H1 (cell line): ENCODE results near the gene PDZD2. TPM values are rescaled to one million over a fixed set of nuclear protein-coding genes. Genes with fewer than 3 reads are reported as not detected.

Experiments
- CTCF ChIA-PET: fragments of 300-600 bp; sonication (Branson Sonifier 250); formaldehyde crosslinking; loops from one replicate; lab custom pipeline; 2021; ENCODE audit not compliant: partially characterized antibody; lab: Charles Lee
- POLR2A ChIA-PET: fragments of 300-600 bp; sonication (Branson Sonifier 250); formaldehyde crosslinking; loops from one replicate; lab custom pipeline; 2021; ENCODE audit warnings: inconsistent platforms; ENCODE audit not compliant: partially characterized antibody; lab: Charles Lee
- DNase-seq, 2 experiments: peaks; one replicate each; pipeline versions ENCODE4 v3.0.0 to v3.0.0-alpha.2; 2010 to 2022; ENCODE audit warnings: low spot score in 2 of 2, low read depth in 1 of 2, mixed read lengths in 1 of 2
- FAIRE-seq: peaks from 2 replicates; lab custom pipeline; 2011; peaks lifted over from hg19 to GRCh38; lab: Jason Lieb, UNC
- H2AFZ ChIP-seq: 2 replicates; pipeline ENCODE4 v1.8.1; 2012; ENCODE audit warnings: low read length, inconsistent platforms
- H2AK5ac ChIP-seq: 2 replicates; pipeline ENCODE4 v1.6.1; 2013; ENCODE audit warnings: low read depth, low read length
- H2BK120ac ChIP-seq: replicated peaks from 2 replicates; pipeline ENCODE3; 2013; ENCODE audit warnings: low read depth, low read length, inconsistent platforms
- H2BK12ac ChIP-seq: 2 replicates; pipeline ENCODE4 v1.6.1; 2013; ENCODE audit warnings: low read depth, low read length
- H2BK15ac ChIP-seq: 2 replicates; pipeline ENCODE4 v1.6.1; 2013; ENCODE audit warnings: low read length
- H2BK20ac ChIP-seq: 2 replicates; pipeline ENCODE4 v1.6.1; 2013; ENCODE audit warnings: low read length
- H2BK5ac ChIP-seq: 2 replicates; pipeline ENCODE4 v1.6.1; 2013; ENCODE audit warnings: low read depth, low read length
- H3K14ac ChIP-seq: 2 replicates; pipeline ENCODE4 v1.6.1; 2013; ENCODE audit warnings: inconsistent platforms; ENCODE audit not compliant: insufficient read length
- H3K18ac ChIP-seq: 2 replicates; pipeline ENCODE4 v1.6.1; 2013; ENCODE audit warnings: low read length; ENCODE audit errors: extremely low read depth
- H3K23ac ChIP-seq: 2 replicates; pipeline ENCODE4 v1.6.1; 2013; ENCODE audit warnings: inconsistent platforms; ENCODE audit not compliant: insufficient read length
- H3K23me2 ChIP-seq: 2 replicates; pipeline ENCODE4 v1.6.1; 2013; ENCODE audit warnings: low read depth, low read length
- H3K27ac ChIP-seq: 2 replicates; pipeline ENCODE4 v1.6.1; 2011; ENCODE audit warnings: low read depth, low read length, inconsistent platforms
- H3K27me3 ChIP-seq, 4 experiments: replicated peaks in 1 of 4; 1 replicate in 1 of 4; 2 replicates in 3 of 4; pipeline versions ENCODE4 v1.6.1 to v1.8.1; 2011 to 2013; ENCODE audit warnings: low read length in 3 of 4, mild to moderate bottlenecking in 3 of 4, inconsistent platforms in 2 of 4, mixed read lengths in 2 of 4, moderate library complexity in 1 of 4; ENCODE audit not compliant: control insufficient read depth in 3 of 4, insufficient read depth in 3 of 4; ENCODE audit errors: extremely low read depth in 1 of 4
- H3K36me3 ChIP-seq, 4 experiments: 2 replicates each; pipeline versions ENCODE4 v1.6.1 to v1.8.1; 2011 to 2013; ENCODE audit warnings: mild to moderate bottlenecking in 4 of 4, low read length in 3 of 4, moderate library complexity in 2 of 4, control low read depth in 1 of 4, inconsistent platforms in 1 of 4; ENCODE audit not compliant: insufficient read depth in 4 of 4, control insufficient read depth in 2 of 4
- H3K4ac ChIP-seq: replicated peaks from 2 replicates; pipeline ENCODE3; 2013; ENCODE audit warnings: low read length, low read depth, mixed read lengths, inconsistent platforms; ENCODE audit not compliant: insufficient read length
- H3K4me1 ChIP-seq, 4 experiments: replicated peaks in 1 of 4; 1 replicate in 1 of 4; 2 replicates in 3 of 4; pipeline versions ENCODE4 v1.6.1 to v1.8.1; 2011 to 2013; ENCODE audit warnings: low read length in 3 of 4, inconsistent platforms in 2 of 4, mixed read lengths in 1 of 4; ENCODE audit not compliant: insufficient read depth in 4 of 4, control insufficient read depth in 3 of 4
- H3K4me2 ChIP-seq, 2 experiments: 2 replicates each; pipeline versions ENCODE4 v1.6.1 to v1.8.1; 2011 to 2013; ENCODE audit warnings: low read depth in 2 of 2, low read length in 2 of 2, control low read depth in 1 of 2, inconsistent platforms in 1 of 2, mild to moderate bottlenecking in 1 of 2; ENCODE audit not compliant: insufficient read depth in 1 of 2
- H3K4me3 ChIP-seq, 4 experiments: fragments of 200-600, 300-600 bp in 1 of 4; sonication (generic), shearing (Covaris generic), sonication (Bioruptor Twin) in 1 of 4; 2 replicates each; pipeline versions ENCODE4 v1.5.1 to v1.8.1; 2011 to 2016; ENCODE audit warnings: low read length in 4 of 4, low read depth in 3 of 4, control low read depth in 2 of 4, inconsistent platforms in 2 of 4, mild to moderate bottlenecking in 2 of 4, mixed read lengths in 1 of 4, moderate library complexity in 1 of 4; ENCODE audit not compliant: insufficient read depth in 2 of 4; ENCODE audit errors: extremely low read depth in 1 of 4
- H3K56ac ChIP-seq: replicated peaks from 2 replicates; pipeline ENCODE3; 2013; ENCODE audit warnings: low read depth, mild to moderate bottlenecking, mixed read lengths, low read length, inconsistent platforms; ENCODE audit not compliant: insufficient read length
- H3K79me1 ChIP-seq: 2 replicates; pipeline ENCODE4 v1.6.1; 2013; ENCODE audit warnings: low read depth, low read length, control low read depth
- H3K79me2 ChIP-seq, 2 experiments: 2 replicates each; pipeline versions ENCODE4 v1.6.1 to v1.8.1; 2012 to 2013; ENCODE audit warnings: low read length in 2 of 2, mild to moderate bottlenecking in 2 of 2, inconsistent platforms in 1 of 2; ENCODE audit not compliant: insufficient read depth in 2 of 2, control insufficient read depth in 1 of 2
- H3K9ac ChIP-seq, 4 experiments: replicated peaks in 1 of 4; 1 replicate in 1 of 4; 2 replicates in 3 of 4; pipeline versions ENCODE4 v1.6.1 to v1.8.1; 2011 to 2013; ENCODE audit warnings: low read depth in 3 of 4, low read length in 3 of 4, control low read depth in 2 of 4, mild to moderate bottlenecking in 2 of 4, moderate library complexity in 2 of 4, inconsistent platforms in 1 of 4; ENCODE audit errors: extremely low read depth in 1 of 4
- H3K9me3 ChIP-seq, 2 experiments: 2 replicates each; pipeline versions ENCODE4 v1.6.1 to v1.8.1; 2012 to 2013; ENCODE audit warnings: mild to moderate bottlenecking in 2 of 2, moderate library complexity in 2 of 2, control low read depth in 1 of 2, inconsistent platforms in 1 of 2, low read depth in 1 of 2, low read length in 1 of 2, mixed read lengths in 1 of 2; ENCODE audit not compliant: insufficient read depth in 2 of 2
- H4K20me1 ChIP-seq, 2 experiments: replicated peaks in 1 of 2; 2 replicates each; pipeline versions ENCODE3 to v1.8.1; 2011 to 2013; ENCODE audit warnings: inconsistent platforms in 2 of 2, low read length in 2 of 2, mild to moderate bottlenecking in 1 of 2; ENCODE audit not compliant: insufficient read depth in 2 of 2, control insufficient read depth in 1 of 2
- H4K5ac ChIP-seq: 2 replicates; pipeline ENCODE4 v1.6.1; 2013; ENCODE audit warnings: low read length, low read depth, mixed read lengths, inconsistent platforms; ENCODE audit not compliant: insufficient read length
- H4K8ac ChIP-seq: 2 replicates; pipeline ENCODE4 v1.8.0; 2013; ENCODE audit warnings: mild to moderate bottlenecking, moderate library complexity, low read length, inconsistent platforms; ENCODE audit not compliant: insufficient read depth; ENCODE audit errors: extremely low read depth
- H4K91ac ChIP-seq: replicated peaks from 2 replicates; pipeline ENCODE3; 2013; ENCODE audit warnings: low read length, mixed read lengths, inconsistent platforms; ENCODE audit not compliant: insufficient read length
- CTBP2 ChIP-seq: IDR thresholded peaks from 2 replicates; pipeline ENCODE4 v1.7.0; 2011; ENCODE audit warnings: borderline replicate concordance, mild to moderate bottlenecking, moderate library complexity, mixed read lengths, low read length; ENCODE audit not compliant: insufficient read depth, insufficient read length
- HDAC6 ChIP-seq: IDR thresholded peaks from one replicate; pipeline ENCODE4 v1.7.1; 2012; ENCODE audit warnings: low read depth, mild to moderate bottlenecking, inconsistent platforms, low read length, moderate library complexity
- JUN ChIP-seq: IDR thresholded peaks from 2 replicates; pipeline ENCODE4 v1.6.1; 2011; ENCODE audit warnings: low read depth, mild to moderate bottlenecking, improper control_type of control experiment, low read length
- POU5F1 ChIP-seq: IDR thresholded peaks from 2 replicates; pipeline ENCODE4 v1.6.1; 2011; ENCODE audit warnings: low read depth, mild to moderate bottlenecking, low read length, moderate library complexity
- SIRT6 ChIP-seq: IDR thresholded peaks from one replicate; pipeline ENCODE4 v1.7.1; 2012; ENCODE audit warnings: low read length, inconsistent platforms
- SIX5 ChIP-seq: IDR thresholded peaks from 2 replicates; pipeline ENCODE4 v1.6.1; 2011; ENCODE audit warnings: mild to moderate bottlenecking, low read depth, low read length
- SP4 ChIP-seq: IDR thresholded peaks from 2 replicates; pipeline ENCODE4 v1.6.1; 2012; ENCODE audit warnings: low read length, inconsistent platforms
- WGBS, 2 experiments: shearing (Covaris generic) in 1 of 2; methylation state at CpG; one replicate each; pipeline versions ENCODE4 v1.1.6 to v1.1.7; 2013 to 2015; ENCODE audit warnings: low lambda C conversion rate in 2 of 2, mixed read lengths in 2 of 2, inconsistent platforms in 1 of 2, low coverage in 1 of 2, missing lambda C conversion rate in 1 of 2; ENCODE audit not compliant: insufficient replicate concordance in 2 of 2, insufficient coverage in 1 of 2, insufficient read length in 1 of 2; ENCODE audit errors: extremely low coverage in 1 of 2, missing lambda C conversion rate in 1 of 2; 5-methylcytosine and 5-hydroxymethylcytosine counted together
- polyA plus RNA-seq, 7 experiments: library from polyadenylated mRNA; depleted of rRNA in 3 of 7; stranded (reverse) in 5 of 7; unstranded in 2 of 7; fragments of >200 nt in 5 of 7; fragments of 200-250 nt in 2 of 7; gene quantifications; 1 replicate in 5 of 7; 2 replicates in 1 of 7; 4 replicates in 1 of 7; pipeline versions ENCODE4 v1.2.1 to v1.2.3, GENCODE V29; 2011 to 2013; ENCODE audit warnings: missing spikeins in 2 of 7, mixed read lengths in 2 of 7
- total RNA-seq: library from RNA; stranded (reverse); fragmentation: NEBNext Ultra II Directional; extraction: Animal tissue kit (Norgen Biotek cat#: 25700); gene quantifications from 2 replicates; pipeline ENCODE4 v1.2.1, GENCODE V29; 2021
- TF ChIP-seq, protein P1 (sequence below), 3 experiments: IDR thresholded peaks; 1 replicate in 2 of 3; 2 replicates in 1 of 3; pipeline versions ENCODE4 v1.5.1 to v1.6.1; 2011; ENCODE audit warnings: low read length in 3 of 3, mild to moderate bottlenecking in 3 of 3, inconsistent platforms in 2 of 3, low read depth in 1 of 3, moderate library complexity in 1 of 3; ENCODE audit not compliant: insufficient read depth in 1 of 3; ENCODE audit errors: control extremely low read depth in 1 of 3

Gene PDZD2
- total and polyA plus RNA-seq, 2 of the 8 experiments (the other 6 are each of a cell fraction or from before 2014, with no cell fraction given), result 1.2 to 6.8 TPM

DNA sequence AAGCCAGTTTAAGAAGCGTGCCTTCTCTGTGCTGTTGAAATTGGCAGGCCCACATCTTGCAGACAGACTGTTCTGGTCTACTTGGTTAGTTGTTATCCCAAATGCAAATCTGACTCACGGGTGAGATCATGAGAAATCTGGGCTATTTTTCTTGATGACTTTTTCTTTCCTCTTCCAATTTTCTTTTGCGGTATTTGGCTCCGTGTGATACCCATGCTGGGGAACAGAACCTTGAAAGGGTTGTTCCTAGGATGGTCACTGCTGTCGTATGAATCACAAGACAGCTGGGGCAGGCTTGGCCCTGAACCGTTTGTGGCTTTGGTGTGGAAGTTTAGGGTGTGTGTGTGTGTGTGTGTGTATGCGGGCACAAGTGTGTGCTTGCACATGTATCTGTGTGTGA, 24.6 kb downstream of the PDZD2 start:
- Histone ChIP-seq H3K27me3 (no peaks in the 10 kb centered on the region), H3K4me2 (no peak overlapping the region), H3K4me1 (no peaks in the 10 kb centered on the region), H3K79me2 (no peaks in the 10 kb centered on the region), H2AK5ac (no peak overlapping the region), H3K14ac (no peak overlapping the region), H3K56ac (no peak overlapping the region), H4K8ac (no peak overlapping the region), H3K23ac (no peak overlapping the region), H4K91ac (no peak overlapping the region), H2BK5ac (no peak overlapping the region), H2AFZ (no peak overlapping the region), H3K27ac (no peak overlapping the region), H2BK12ac (no peak overlapping the region), H3K4ac (no peak overlapping the region), H3K36me3 (no peaks in the 10 kb centered on the region), H4K20me1 (no peaks in the 10 kb centered on the region), H2BK20ac (no peak overlapping the region), H3K9me3 (no peaks in the 10 kb centered on the region), H3K18ac (no peak overlapping the region), H2BK15ac (peak overlapping the region; percentile 65; the same call in 1 of the 2 replicates), H3K23me2 (no peaks in the 10 kb centered on the region), H2BK120ac (no peak overlapping the region), H3K79me1 (no peaks in the 10 kb centered on the region), H3K9ac (no peak overlapping the region), H3K4me3 (no peak overlapping the region), H4K5ac (no peak overlapping the region)
- FAIRE-seq, result no peak
- POLR2A ChIA-PET, result interaction anchor here (0.6 kb wide), 1 partner anchor 156 kb away, joined by 3 read pairs; no protein-coding TSS in a partner anchor
- no peak for DNase-seq
- 73% methylated on average over 7 of the region's 7 CpGs; no CpG with 5 or more reads in 1 of the 2 experiments for WGBS, 2 experiments
- CTCF ChIA-PET, result interaction anchor here (0.7 to 4.9 kb wide), 13 partner anchors 9 to 395 kb away, joined by 3 to 20 read pairs (median 3); partner anchors contain the start of gene PDZD2
- TF ChIP-seq, protein P1, sequence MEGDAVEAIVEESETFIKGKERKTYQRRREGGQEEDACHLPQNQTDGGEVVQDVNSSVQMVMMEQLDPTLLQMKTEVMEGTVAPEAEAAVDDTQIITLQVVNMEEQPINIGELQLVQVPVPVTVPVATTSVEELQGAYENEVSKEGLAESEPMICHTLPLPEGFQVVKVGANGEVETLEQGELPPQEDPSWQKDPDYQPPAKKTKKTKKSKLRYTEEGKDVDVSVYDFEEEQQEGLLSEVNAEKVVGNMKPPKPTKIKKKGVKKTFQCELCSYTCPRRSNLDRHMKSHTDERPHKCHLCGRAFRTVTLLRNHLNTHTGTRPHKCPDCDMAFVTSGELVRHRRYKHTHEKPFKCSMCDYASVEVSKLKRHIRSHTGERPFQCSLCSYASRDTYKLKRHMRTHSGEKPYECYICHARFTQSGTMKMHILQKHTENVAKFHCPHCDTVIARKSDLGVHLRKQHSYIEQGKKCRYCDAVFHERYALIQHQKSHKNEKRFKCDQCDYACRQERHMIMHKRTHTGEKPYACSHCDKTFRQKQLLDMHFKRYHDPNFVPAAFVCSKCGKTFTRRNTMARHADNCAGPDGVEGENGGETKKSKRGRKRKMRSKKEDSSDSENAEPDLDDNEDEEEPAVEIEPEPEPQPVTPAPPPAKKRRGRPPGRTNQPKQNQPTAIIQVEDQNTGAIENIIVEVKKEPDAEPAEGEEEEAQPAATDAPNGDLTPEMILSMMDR (IDR thresholded peaks at IDR 0.05; ENCODE audit: control extremely low read depth in 1 of 3, insufficient read depth in 1 of 3, low read depth in 1 of 3, low read length in 3 of 3), result no peak
- TF ChIP-seq POU5F1 (no peak), SIX5 (no peak), JUN (no peak), SP4 (no peak), HDAC6 (no peak), SIRT6 (no peak), CTBP2 (no peak)
